GM19023 (cell line): ENCODE measurements around the gene BBS5.
"Not testable (repeated sequence)": the region's sequence is repeated elsewhere in the genome, so short reads cannot be mapped to it uniquely, and the experiment has no call there.

Experiments
- ATAC-seq: cut with Tn5 transposase; IDR thresholded peaks from one replicate; pipeline ENCODE4 v1.9.1; 2021; ENCODE audit warnings: mild to moderate bottlenecking, moderate library complexity; ENCODE audit not compliant: unreplicated experiment

Gene BBS5

DNA sequence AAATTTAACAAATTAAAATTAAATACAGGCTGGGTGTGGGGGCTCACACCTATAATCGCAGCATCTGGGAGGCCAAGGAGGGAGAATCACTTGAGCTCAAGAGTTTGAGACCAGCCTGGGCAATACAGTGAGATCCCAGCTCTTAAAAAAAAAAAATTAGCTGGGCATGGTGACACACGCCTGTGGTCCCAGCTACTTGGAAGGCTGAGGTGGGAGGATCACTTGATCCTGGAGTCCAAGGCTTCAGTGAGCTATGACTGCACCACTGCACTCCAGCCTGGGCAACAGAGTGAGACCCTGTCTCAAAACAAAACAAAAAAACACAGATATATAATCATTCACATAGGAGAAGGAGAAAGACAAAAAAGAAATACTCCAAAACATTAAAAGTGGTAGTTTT lies 60.2 kb downstream of the BBS5 start:
- not testable (repeated sequence) for ATAC-seq

DNA sequence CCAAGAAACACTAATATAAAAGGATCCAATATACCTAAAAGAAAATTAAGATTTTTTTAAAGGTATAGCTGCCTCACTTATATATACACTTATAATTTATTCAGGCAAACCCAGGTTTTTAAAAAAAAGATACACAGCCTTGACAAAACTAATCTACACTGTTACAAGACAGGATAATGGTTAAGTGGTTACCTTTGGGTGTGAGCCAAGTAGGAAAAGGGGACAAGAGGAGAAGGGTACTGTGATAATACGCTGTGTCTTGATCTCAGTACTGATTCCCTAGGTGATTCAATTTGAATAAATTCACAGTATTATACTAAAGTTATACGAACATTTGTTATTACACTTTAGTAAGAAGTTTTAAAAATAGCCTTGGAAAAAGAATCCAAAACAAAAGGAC lies 60.9 kb downstream of the BBS5 start:
- ATAC-seq: no peak

DNA sequence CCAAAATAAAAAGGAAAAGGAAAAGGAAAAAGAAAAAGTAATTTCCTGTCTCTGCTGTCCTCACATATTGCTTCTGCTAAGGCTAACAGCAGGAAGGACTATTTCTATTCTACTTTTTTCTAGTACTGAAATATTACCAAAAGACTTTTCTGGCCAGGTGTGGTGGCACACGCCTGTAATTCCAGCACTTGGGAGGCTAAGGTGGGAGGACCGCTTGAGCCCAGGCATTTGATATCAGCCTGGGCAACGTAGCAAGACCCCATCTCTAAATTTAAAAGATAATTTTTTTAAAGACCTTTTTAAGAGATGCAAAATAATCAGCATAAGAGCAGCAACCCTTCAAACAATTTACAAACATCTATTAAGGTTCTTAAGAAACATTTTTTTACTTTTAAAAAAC lies 63.1 kb downstream of the BBS5 start:
- no peak for ATAC-seq

DNA sequence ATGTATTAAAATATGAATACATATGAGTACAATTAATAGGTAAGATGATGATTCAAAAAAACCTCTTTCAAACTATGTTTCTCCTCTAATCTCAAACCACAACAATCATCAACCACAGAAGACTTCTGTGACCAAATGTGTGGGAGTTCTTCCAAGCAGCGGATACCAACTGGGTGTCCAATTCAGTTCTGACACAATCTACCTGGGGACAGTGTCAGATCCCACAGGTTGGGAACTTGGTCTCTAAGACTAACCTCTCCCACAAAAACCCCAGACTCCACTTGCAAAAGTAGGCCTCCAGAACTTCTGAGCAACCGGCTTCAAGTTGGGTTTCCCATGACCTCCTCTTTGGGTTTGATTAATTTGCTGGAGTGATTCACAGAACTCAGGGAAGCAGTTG lies 67.5 kb downstream of the BBS5 start:
- no peak for ATAC-seq
